K562 (cell line): ENCODE data around the gene ZDHHC14.

Experiments
- CTCF ChIP-seq, 3 experiments: IDR thresholded peaks in 2 of 3; conservative IDR thresholded peaks in 1 of 3; 2 replicates each; pipeline ENCODE4 v1.5.1; 2011 to 2012; ENCODE audit warnings: low read length in 3 of 3, mild to moderate bottlenecking in 3 of 3, control low read depth in 2 of 3, improper control_type of control experiment in 1 of 3, inconsistent platforms in 1 of 3, low read depth in 1 of 3, mixed read lengths in 1 of 3, moderate library complexity in 1 of 3; ENCODE audit not compliant: insufficient read depth in 2 of 3
- DNMT1 ChIP-seq: fragments of 450-650 bp; IDR thresholded peaks from 2 replicates; pipeline ENCODE4 v1.6.1; 2016; ENCODE audit warnings: antibody characterized with exemption, mild to moderate bottlenecking
- KLF13 ChIP-seq: fragments of 450-650 bp; IDR thresholded peaks from 2 replicates; pipeline ENCODE4 v1.6.1; 2016; ENCODE audit warnings: missing genetic modification characterization, low read depth, mild to moderate bottlenecking, missing compliant biosample characterization, moderate library complexity, borderline replicate concordance
- MAFK ChIP-seq: IDR thresholded peaks from 2 replicates; pipeline ENCODE4 v1.6.1; 2011; ENCODE audit warnings: low read length, improper control_type of control experiment
- OTX1 ChIP-seq: fragments of 450-650 bp; formaldehyde crosslinking; IDR thresholded peaks from 2 replicates; pipeline ENCODE4 v1.4.0; 2022; ENCODE audit warnings: mild to moderate bottlenecking
- REST ChIP-seq, 2 experiments: fragments of 450-650 bp; formaldehyde crosslinking in 1 of 2; IDR thresholded peaks; 2 replicates each; pipeline versions ENCODE4 v1.4.0 to v1.6.1; 2014 to 2020; ENCODE audit warnings: mild to moderate bottlenecking in 2 of 2, borderline replicate concordance in 1 of 2, low read depth in 1 of 2
- RFX5 ChIP-seq: IDR thresholded peaks from 2 replicates; pipeline ENCODE4 v1.6.1; 2011; ENCODE audit warnings: low read depth, mild to moderate bottlenecking, improper control_type of control experiment, low read length
- SFPQ ChIP-seq: fragments of 200-400 bp; formaldehyde crosslinking; IDR thresholded peaks from 2 replicates; pipeline ENCODE4 v1.6.1; 2017; ENCODE audit warnings: mild to moderate bottlenecking, low read depth, low read length, moderate library complexity
- SRSF1 ChIP-seq: fragments of 200-400 bp; formaldehyde crosslinking; IDR thresholded peaks from 2 replicates; pipeline ENCODE4 v1.6.1; 2017; ENCODE audit warnings: mild to moderate bottlenecking, low read depth, low read length, moderate library complexity
- TAF1 ChIP-seq: IDR thresholded peaks from 2 replicates; pipeline ENCODE4 v1.6.1; 2011; ENCODE audit warnings: mild to moderate bottlenecking, low read length, moderate library complexity; ENCODE audit not compliant: insufficient read depth, control insufficient read depth, severe bottlenecking; ENCODE audit errors: extremely low read depth
- TRIM24 ChIP-seq, 2 experiments: fragments of 450-650 bp; IDR thresholded peaks; 2 replicates each; pipeline ENCODE4 v1.6.1; 2016
- ZBED1 ChIP-seq: IDR thresholded peaks from 2 replicates; pipeline ENCODE4 v1.6.1; 2014
- ZFP30 ChIP-seq: fragments of 250-450 bp; sonication (Bioruptor Pico); IDR thresholded peaks from 2 replicates; pipeline ENCODE4 v1.8.0; 2022; ENCODE audit warnings: moderate library complexity, mild to moderate bottlenecking, inconsistent platforms, borderline replicate concordance

- TF ChIP-seq OTX1 (no peak), ZFP30 (CRISPR knock-in tag) (no peak), SFPQ (no peak), REST (IDR thresholded peaks at IDR 0.05; ENCODE audit: borderline replicate concordance) (no peak), REST (CRISPR knock-in tag; IDR thresholded peaks at IDR 0.05; ENCODE audit: low read depth) (no peak), TAF1 (no peak), MAFK (no peak), TRIM24 (IDR thresholded peaks at IDR 0.05) (no peak), KLF13 (tag) (no peak), CTCF (IDR thresholded peaks at IDR 0.05 in 2 of 3, conservative IDR thresholded peaks at IDR 0.05 in 1 of 3; ENCODE audit: insufficient read depth in 2 of 3, low read depth in 1 of 3, low read length in 3 of 3) (no peak), ZBED1 (no peak), RFX5 (no peak), SRSF1 (no peak), DNMT1 (no peak)
Measured at GRCh38 chr6:157478926-157479325, 97.9 kb downstream of the ZDHHC14 start.
